Activated T-helper 1 cell treated with anti-CD3 and anti-CD28 coated beads, Interleukin-12 subunit alpha, Interleukin-12 subunit beta, Interleukin-2, Interleukin-4 antibody, amounts not matched to agents 30 ng/mL and 10 ng/mL and 1 ng/mL, durations not matched to agents 14 hours and 24 hours and 36 hours (primary cell): Measurements from ENCODE around the gene ESYT1. TPM values are rescaled to one million over a fixed set of nuclear protein-coding genes. Genes with fewer than 3 reads are reported as not detected.
"Not testable (repeated sequence)": the region's sequence is repeated elsewhere in the genome, so short reads cannot be mapped to it uniquely, and the experiment has no call there.

Experiments
- DNase-seq: peaks from one replicate; pipeline ENCODE4 v3.0.0; 2021; ENCODE audit warnings: low spot score
- H3K27ac Mint-ChIP-seq: one replicate; pipeline ENCODE4 v1.8.0; 2021; ENCODE audit warnings: mild to moderate bottlenecking, mixed read lengths
- H3K27me3 Mint-ChIP-seq: one replicate; pipeline ENCODE4 v1.8.0; 2022; ENCODE audit warnings: mild to moderate bottlenecking, moderate library complexity, mixed read lengths; ENCODE audit not compliant: insufficient read depth
- H3K36me3 Mint-ChIP-seq: one replicate; pipeline ENCODE4 v1.8.0; 2021; ENCODE audit warnings: low read depth, mixed read lengths
- H3K4me1 Mint-ChIP-seq: one replicate; pipeline ENCODE4 v1.8.0; 2021; ENCODE audit warnings: low read depth, mixed read lengths
- H3K4me3 Mint-ChIP-seq: one replicate; pipeline ENCODE4 v1.8.0; 2021; ENCODE audit warnings: mild to moderate bottlenecking, moderate library complexity, mixed read lengths
- H3K9me3 Mint-ChIP-seq: one replicate; pipeline ENCODE4 v1.8.0; 2021; ENCODE audit warnings: mixed read lengths
- intact Hi-C: fragments of 100-400 bp; cut with micrococcal nuclease; formaldehyde crosslinking; loops from one replicate; pipeline ENCODE4 v1.15.1; 2024
- total RNA-seq: library from RNA; stranded (reverse); gene quantifications from 2 replicates; pipeline ENCODE4 v1.2.3, GENCODE V29; 2022

The ESYT1 gene
- total RNA-seq, 1 donor from 2014 or later = 161 TPM

- peak overlapping the region; percentile 93 for H3K27ac Mint-ChIP-seq
- not testable (repeated sequence) for H3K9me3 Mint-ChIP-seq, DNase-seq, H3K27me3 Mint-ChIP-seq
- peaks cover 54% of the 10 kb centered on the region for H3K4me1 Mint-ChIP-seq
- H3K36me3 Mint-ChIP-seq = peaks cover 46% of the 10 kb centered on the region
- H3K4me3 Mint-ChIP-seq = peak overlapping the region; percentile 97
- intact Hi-C loops = loop anchor here (10.0 kb wide), 1 partner anchor 528 kb away; the partner anchor contains the start of gene PTGES3
Measured at GRCh38 chr12:56156464-56157200, 28.6 kb downstream of the ESYT1 start.

- Mint-ChIP-seq H3K36me3 (peaks cover 53% of the 10 kb centered on the region), H3K4me1 (peaks cover 54% of the 10 kb centered on the region)
Measured at GRCh38 chr12:56157201-56158028, 29.3 kb downstream of the ESYT1 start.

GRCh38 chr12:56158029-56158925, 30.2 kb downstream of the ESYT1 start, which contains the start of gene MYL6:
TSS of gene MYL6 (plus strand) at chr12:56158359. CDS start at chr12:56158402, 43 bp downstream.
- peak within 1 kb of the TSS; percentile 97 for H3K4me3 Mint-ChIP-seq
- H3K27me3 Mint-ChIP-seq = no peaks in the 10 kb centered on the region
- peak within 1 kb of the TSS; percentile 93 for H3K27ac Mint-ChIP-seq
- peaks cover 49% of the 10 kb centered on the region for H3K4me1 Mint-ChIP-seq
- H3K9me3 Mint-ChIP-seq = no peaks in the 10 kb centered on the region
- H3K36me3 Mint-ChIP-seq = peaks cover 57% of the 10 kb centered on the region
- intact Hi-C loops = loop anchor here (1.0 to 10.0 kb wide), 5 partner anchors 30 to 527 kb away; partner anchors contain the start of genes PTGES3, RPS26 and ZC3H10
- peak; percentile 90 for DNase-seq

More at GRCh38 chr12:56157201-56158028, 29.3 kb downstream of the ESYT1 start:
- intact Hi-C loops = loop anchor here (1.0 to 10.0 kb wide), 5 partner anchors 31 to 527 kb away; partner anchors contain the start of genes PTGES3, RPS26 and ZC3H10
- peak; percentile 37 for DNase-seq
- peak overlapping the region; percentile 93 for H3K27ac Mint-ChIP-seq
- H3K9me3 Mint-ChIP-seq = no peaks in the 10 kb centered on the region
- H3K4me3 Mint-ChIP-seq = peak overlapping the region; percentile 97
- H3K27me3 Mint-ChIP-seq = no peaks in the 10 kb centered on the region

GRCh38 chr12:56158926-56159461, 30.9 kb downstream of the ESYT1 start:
- peak overlapping the region; percentile 93 for H3K27ac Mint-ChIP-seq
- no peaks in the 10 kb centered on the region for H3K27me3 Mint-ChIP-seq
- H3K4me3 Mint-ChIP-seq = peak overlapping the region; percentile 97
- intact Hi-C loops = loop anchor here (1.0 to 10.0 kb wide), 5 partner anchors 29 to 526 kb away; partner anchors contain the start of genes PTGES3, RPS26 and ZC3H10
- peaks cover 48% of the 10 kb centered on the region for H3K4me1 Mint-ChIP-seq
- H3K9me3 Mint-ChIP-seq = no peaks in the 10 kb centered on the region
- H3K36me3 Mint-ChIP-seq = peaks cover 64% of the 10 kb centered on the region
- no peak for DNase-seq

GRCh38 chr12:56159482-56160192, 31.6 kb downstream of the ESYT1 start:
- Mint-ChIP-seq H3K4me1 (peaks cover 48% of the 10 kb centered on the region), H3K4me3 (peak overlapping the region; percentile 97), H3K27me3 (no peaks in the 10 kb centered on the region), H3K36me3 (peaks cover 68% of the 10 kb centered on the region), H3K27ac (peak overlapping the region; percentile 93), H3K9me3 (no peaks in the 10 kb centered on the region)
- DNase-seq = no peak
- intact Hi-C loops = loop anchor here (1.0 to 10.0 kb wide), 3 partner anchors 7 to 525 kb away; partner anchors contain the start of genes MYL6B, PTGES3 and RPS26

- Mint-ChIP-seq H3K36me3 (peaks cover 63% of the 10 kb centered on the region), H3K4me3 (peak overlapping the region; percentile 97), H3K4me1 (peaks cover 47% of the 10 kb centered on the region), H3K27me3 (no peaks in the 10 kb centered on the region), H3K9me3 (no peaks in the 10 kb centered on the region), H3K27ac (peak overlapping the region; percentile 86)
- peak; percentile 55 for DNase-seq
- intact Hi-C loops = loop anchor here (1.0 kb wide), 1 partner anchor 8 kb away; the partner anchor contains the start of gene MYL6B
Measured at GRCh38 chr12:56160193-56160763, 32.2 kb downstream of the ESYT1 start.

- intact Hi-C loops = loop anchor here (1.0 kb wide), 1 partner anchor 9 kb away; the partner anchor contains the start of gene MYL6B
- peak overlapping the region; percentile 97 for H3K4me3 Mint-ChIP-seq
- no peak for DNase-seq
- H3K27ac Mint-ChIP-seq = peak overlapping the region; percentile 86
- H3K9me3 Mint-ChIP-seq = no peaks in the 10 kb centered on the region
- peaks cover 41% of the 10 kb centered on the region for H3K4me1 Mint-ChIP-seq
- no peaks in the 10 kb centered on the region for H3K27me3 Mint-ChIP-seq
- peaks cover 62% of the 10 kb centered on the region for H3K36me3 Mint-ChIP-seq
Measured at GRCh38 chr12:56160894-56161689, 33.0 kb downstream of the ESYT1 start.

GRCh38 chr12:56161690-56162351, 33.8 kb downstream of the ESYT1 start:
- Mint-ChIP-seq H3K27ac (peak overlapping the region; percentile 65), H3K9me3 (no peaks in the 10 kb centered on the region), H3K4me3 (peak overlapping the region; percentile 97), H3K27me3 (no peaks in the 10 kb centered on the region), H3K36me3 (peaks cover 62% of the 10 kb centered on the region), H3K4me1 (peaks cover 41% of the 10 kb centered on the region)
- DNase-seq = no peak
- intact Hi-C loops = no loop called here

- H3K4me3 Mint-ChIP-seq = no peak overlapping the region
- no peak for DNase-seq
- no peaks in the 10 kb centered on the region for H3K27me3 Mint-ChIP-seq
- peaks cover 38% of the 10 kb centered on the region for H3K4me1 Mint-ChIP-seq
- intact Hi-C loops = no loop called here
- H3K9me3 Mint-ChIP-seq = no peaks in the 10 kb centered on the region
- H3K36me3 Mint-ChIP-seq = peaks cover 63% of the 10 kb centered on the region
- peak overlapping the region; percentile 40 for H3K27ac Mint-ChIP-seq
Measured at GRCh38 chr12:56162468-56163290, 34.6 kb downstream of the ESYT1 start.
